Activated T-cell treated with anti-CD3 and anti-CD28 coated beads, Interleukin-2, amount 50 U/mL, for 48 hours (primary cell): ENCODE results near the gene ERI2.
"Not testable (repeated sequence)": the region's sequence is repeated elsewhere in the genome, so short reads cannot be mapped to it uniquely, and the experiment has no call there.

Source experiments
- DNase-seq, 2 experiments: peaks; one replicate each; pipeline ENCODE4 v3.0.0-alpha.2; 2020

ERI2 gene

DNA sequence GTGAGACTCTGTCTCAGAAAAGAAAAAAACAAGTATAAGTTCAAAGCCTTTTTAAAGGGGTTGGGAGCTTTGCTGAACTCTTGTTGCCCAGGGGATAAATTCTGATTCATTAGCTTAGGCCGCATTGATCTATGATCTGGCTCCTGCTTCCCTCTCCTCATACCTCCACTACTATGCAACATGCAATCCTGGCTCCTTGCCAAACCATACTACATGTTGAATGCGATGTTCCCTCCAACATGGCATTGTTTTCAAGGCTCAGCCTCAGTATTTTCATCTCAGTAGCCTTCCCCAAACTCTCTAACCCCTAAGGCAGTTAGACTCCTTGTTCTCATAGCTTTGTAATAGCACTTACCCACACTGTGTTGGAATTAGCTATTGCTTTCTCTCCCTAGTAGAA, 6.2 kb upstream of the ERI2 start:
- DNase-seq = no peak

DNA sequence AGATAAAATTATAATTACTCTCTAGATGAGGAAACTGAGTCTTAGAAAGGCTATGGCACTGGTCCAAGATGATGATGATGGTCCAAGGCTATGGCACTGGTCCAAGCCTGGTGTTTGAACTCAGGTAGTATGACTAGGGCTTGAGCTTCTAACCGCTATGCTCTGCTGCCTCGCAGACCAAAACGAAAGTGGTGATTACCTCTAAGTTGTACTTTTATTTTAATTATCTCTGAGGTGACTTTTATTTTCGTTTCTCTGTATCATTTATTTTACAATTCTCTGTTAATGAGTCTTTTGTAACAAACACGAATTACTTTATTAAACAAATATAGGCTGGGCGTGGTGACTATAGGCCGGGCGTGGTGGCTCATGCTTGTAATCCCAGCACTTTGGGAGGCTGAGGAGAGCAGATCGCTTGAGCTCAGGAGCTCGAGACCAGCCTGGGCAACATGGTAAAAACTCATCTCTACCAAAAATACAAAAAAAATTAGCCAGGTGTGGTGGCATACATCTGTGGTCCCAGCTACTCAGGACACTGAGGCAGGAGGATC, 5.7 kb upstream of the ERI2 start:
- DNase-seq = no peak

DNA sequence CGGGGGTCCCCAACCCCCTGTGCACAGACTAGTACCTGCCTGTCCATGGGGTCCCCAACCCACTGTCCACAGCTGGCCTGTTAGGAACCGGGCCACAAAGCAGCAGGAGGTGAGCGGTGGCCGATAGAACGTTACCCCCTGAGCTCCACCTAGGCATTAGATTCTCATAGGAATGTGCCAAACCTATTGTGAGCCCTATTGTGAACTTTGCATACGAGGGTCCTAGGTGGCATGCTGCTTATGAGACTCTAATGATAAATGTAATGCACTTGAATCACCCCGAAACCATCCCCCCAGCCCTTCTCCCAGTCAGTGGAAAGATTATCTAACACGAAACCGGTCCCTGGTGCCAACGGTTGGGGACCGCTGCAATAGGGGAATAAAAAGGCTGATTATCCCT, 1.6 kb upstream of the ERI2 start:
- no peak for DNase-seq

- not testable (repeated sequence) for DNase-seq
Observed at GRCh38 chr16:20805684-20806167, 546 bp downstream of the ERI2 start.

DNA sequence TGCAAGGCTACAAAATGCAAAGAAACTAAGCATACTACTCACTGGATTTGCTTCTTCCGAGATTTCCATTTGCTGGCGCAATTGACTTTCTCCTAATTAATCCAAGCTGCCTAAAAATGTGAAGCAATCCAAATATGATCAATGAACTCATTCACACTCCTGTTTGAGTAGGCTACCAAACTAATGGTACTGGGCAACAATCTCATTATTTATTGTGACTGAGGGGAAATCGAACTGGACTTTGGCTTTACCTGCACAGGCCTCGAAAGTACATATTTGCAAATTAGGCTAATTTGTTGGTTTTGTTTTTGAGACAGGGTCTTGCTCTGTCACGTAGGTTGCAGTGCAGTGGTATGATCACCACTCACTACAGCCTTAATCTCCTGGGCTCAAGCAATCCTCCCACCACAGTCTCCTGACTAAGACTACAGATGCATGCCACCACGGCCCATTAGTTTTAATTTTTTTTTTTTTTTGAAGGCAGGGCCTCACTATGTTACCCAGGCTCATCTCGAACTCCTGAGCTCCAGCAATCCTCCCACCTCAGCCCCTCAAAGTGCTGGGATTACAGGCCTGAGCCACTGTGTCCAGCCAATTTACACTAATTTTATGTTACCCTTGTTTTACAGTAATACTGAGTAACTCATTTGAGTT, 2.6 kb downstream of the ERI2 start:
- DNase-seq = no peak

DNA sequence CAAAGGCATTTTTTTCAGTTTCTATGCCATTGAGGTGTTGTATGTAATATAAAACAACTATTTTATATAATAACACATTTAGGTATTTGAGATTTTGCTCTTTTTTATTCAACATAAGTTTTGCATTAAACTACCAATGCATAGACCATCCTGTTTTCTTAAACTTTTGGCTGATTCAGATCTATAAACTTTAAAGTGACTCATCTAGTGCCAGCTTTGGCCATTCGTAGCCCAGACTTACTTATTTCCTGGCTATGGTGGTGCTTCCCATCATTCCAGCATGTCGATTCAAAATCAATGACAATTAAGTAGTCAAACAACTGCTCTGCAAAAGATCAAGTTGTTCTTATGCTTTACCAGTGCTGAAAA, 3.1 kb downstream of the ERI2 start:
- no peak for DNase-seq

GRCh38 chr16:20801278-20801677, 5.0 kb downstream of the ERI2 start:
- DNase-seq = no peak

DNA sequence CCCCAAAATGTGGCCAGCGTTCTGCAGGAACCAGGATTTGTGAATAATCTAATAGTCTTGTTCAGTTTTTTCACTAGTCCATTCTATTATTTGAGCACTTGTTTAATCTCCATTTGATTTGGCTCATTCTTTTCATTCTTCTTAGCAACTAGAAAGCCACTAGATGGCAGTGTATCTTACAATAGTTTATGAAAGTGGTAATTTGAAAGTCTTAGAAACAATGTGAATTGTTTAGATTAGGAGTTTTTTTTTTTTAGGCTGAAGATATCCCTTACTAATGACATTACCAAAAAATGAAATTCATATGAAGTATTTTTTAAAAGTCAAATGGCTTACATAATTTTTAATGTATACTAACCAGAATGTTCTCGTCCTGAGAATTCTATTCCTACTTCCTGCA, 6.7 kb downstream of the ERI2 start:
- no peak for DNase-seq

GRCh38 chr16:20798364-20798763, 7.9 kb downstream of the ERI2 start:
- DNase-seq = no peak

DNA sequence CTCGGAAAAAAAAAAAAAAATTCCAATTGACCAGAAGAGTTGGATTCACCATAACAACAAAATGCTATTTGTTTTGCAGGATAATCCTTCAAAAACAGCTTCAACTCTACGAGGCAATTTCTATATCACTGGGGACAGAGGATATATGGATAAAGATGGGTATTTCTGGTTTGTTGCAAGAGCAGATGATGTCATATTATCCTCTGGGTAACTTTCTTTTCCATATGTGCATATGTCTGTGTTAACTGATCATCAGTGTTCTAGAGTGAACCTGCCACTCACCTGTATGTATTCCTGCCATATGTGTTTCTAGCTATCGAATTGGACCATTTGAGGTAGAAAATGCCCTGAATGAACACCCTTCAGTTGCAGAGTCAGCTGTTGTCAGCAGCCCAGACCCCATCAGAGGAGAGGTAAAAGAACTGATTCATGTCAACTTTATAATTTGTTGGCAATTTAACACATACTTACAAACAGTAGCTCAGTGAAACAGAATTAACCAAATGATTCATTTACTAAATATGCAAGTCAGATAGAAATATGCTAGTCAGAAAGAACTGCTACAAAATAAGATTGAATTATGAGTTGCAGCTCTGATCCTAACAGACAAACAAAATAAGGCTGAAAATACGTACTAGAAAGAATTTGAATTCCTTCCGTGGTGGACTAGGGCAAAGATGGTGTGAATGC, 14.2 kb downstream of the ERI2 start:
- DNase-seq = no peak

- no peak for DNase-seq
Observed at GRCh38 chr16:20789130-20789529, 17.1 kb downstream of the ERI2 start.

DNA sequence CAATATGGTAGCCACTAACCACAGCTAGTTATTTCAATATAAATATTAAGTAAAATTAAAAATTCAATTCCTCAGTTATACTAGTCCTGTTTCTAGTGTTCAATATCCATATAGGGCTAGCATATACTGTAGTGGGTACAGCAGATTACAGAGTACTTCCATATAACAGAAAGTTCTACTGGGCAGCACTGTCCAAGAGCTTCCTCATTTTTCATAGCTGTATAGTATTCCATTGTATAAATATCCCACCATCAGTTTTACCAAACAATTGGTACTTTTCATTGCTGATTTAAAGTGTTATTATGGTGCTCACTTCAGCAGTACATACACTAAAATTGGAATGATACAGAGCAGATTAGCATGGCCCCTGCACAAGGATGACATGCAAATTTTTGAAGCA, 22.1 kb downstream of the ERI2 start:
- no peak for DNase-seq

- no peak for DNase-seq
Observed at GRCh38 chr16:20782470-20782869, 23.8 kb downstream of the ERI2 start.

GRCh38 chr16:20781697-20782096, 24.6 kb downstream of the ERI2 start:
- DNase-seq = no peak

DNA sequence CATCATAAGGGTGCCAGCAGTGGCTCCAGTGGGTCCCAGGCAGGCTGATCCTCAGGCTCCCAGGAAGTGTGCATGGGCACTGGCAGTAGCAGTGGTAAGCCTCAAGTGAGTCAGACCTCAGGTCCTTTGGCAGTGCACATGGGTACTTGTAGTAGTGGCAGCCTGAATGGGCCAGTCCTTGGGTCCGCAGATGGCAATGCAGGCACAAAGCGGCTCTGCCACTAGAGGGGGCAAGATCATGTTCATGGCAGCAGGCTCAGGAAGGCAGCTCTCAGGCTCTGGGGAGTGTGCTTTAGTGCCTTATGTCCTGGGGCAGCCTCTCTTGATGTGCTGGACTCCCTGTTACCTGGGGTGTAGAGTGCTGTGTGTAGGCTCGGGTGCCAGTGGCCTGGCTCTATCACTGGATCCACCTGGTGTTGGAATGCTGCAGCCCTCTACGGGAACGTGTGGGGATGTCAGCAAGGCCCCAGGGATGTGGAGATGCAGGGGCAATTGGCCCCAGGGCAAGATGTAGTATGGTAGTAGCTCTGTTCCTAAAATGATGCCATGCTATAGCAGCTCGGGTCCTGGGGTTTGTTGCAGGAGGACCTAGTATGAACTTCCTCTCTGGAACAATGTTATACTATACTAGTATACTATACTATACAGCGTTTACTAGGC, 31.4 kb downstream of the ERI2 start:
- peak; percentile 75 to 78 for DNase-seq

DNA sequence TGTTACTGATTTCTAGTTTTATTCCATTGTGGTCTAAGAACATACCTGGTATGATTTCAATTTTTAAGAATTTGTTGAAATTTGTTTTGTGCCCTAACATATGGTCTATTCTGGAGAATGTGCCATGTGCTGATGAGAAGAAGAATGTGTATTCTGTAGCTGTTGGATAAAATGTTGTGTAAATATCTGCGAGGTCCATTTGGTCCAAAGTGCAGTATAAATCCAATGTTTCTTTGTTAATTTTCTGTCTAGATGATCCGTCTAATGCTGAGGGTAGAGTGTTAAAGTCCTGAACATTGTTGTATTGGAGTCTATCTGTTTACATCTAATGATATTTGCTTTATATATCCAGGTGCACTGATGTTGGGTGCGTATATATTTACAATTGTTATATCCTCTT, 32.6 kb downstream of the ERI2 start:
- DNase-seq = no peak

DNA sequence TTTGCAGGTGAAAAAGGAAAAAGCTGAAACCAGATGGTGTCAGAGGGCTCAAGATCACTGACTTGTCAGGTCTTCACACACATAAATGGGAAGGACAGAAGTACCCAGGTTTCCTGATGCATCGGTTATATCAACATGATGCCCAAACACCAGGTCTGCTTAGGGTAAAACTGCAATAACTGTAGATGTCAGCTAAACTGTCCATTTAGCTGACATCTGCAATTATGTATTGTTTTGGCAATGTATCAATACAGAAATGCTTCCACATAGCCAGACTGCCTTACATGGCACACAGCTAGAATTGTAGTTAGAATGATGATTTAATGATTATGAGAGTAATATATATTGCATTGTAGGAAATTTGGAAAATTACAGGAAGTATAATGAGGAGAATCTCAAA, 37.5 kb downstream of the ERI2 start:
- DNase-seq = no peak

- no peak for DNase-seq
Observed at GRCh38 chr16:20768121-20768520, 38.2 kb downstream of the ERI2 start.

- DNase-seq = no peak
Observed at GRCh38 chr16:20767577-20767976, 38.7 kb downstream of the ERI2 start.

DNA sequence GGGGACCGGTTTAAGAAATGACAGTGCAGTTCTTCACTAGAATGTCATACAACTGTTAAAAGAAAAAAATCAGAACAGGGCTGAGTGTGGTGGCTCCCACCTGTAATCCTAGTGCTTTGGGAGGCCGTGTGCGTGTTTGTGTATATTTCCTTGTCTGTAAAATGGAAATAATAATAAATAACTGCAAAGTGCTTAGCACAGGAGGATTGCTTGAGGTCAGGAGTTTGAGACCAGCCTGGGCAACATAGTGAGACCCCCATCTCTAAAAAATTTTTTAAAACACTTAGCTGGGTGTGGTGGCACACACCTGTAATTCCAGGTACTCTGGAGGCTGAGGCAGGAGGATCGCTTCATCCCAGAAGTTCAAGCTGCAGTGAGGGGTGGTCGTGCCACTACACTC, 40.0 kb downstream of the ERI2 start:
- no peak for DNase-seq

DNA sequence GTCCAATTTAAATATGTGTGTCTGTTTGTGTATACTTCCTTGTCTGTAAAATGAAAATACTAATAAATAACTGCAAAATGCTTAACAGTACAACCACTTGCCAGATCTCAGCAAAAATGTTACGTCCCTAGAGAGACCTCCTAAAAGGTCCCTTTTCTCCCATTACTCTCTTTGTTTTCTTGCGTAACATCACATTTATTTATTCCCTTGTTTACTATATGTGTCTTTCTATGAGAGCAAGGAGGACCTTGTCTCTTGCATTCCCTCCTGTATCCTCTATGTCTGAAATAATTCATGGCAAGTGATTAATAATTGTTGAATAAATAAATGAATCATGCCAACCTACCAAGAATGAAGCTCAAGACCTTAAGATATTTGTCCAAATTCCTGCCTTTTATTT, 40.5 kb downstream of the ERI2 start:
- no peak for DNase-seq

- not testable (repeated sequence) for DNase-seq
Observed at GRCh38 chr16:20764448-20764847, 41.8 kb downstream of the ERI2 start.

DNA sequence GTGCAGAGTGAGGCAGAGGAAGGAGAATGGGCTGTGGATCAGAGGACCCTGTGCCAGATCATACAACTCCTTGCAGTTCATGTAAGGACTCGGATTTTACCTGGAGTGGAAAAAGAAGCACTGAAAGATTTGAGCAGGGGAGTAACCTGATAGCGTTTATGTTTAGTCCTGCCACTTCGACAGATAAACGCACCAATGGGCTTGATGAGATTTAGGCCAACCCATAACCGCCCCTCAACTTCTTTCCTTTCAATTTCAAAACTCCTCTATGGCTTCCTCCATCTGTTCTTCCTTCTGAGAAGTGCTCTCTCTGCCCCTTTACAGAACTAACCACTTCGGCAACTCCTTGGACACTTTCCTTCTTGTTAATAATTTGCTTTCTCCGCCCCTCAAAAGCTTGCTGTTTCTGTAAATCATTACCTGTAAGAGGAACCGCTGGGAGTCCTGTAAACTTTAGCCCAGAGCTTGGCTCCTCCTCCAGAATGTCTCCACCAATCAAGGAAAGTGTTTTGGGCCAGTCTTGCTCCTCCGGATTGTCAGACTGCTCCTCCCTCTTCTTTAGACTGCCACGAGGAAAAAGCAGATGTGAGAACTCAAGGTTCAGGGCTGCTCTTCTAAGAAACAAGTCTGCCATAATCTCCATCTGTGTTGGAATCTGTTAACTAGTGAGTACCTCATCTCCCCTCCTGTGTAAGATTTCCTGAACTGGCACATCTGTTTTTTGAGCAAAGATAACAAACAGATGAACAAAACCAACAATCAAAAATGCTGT, 42.6 kb downstream of the ERI2 start, which contains the start of gene ACSM3:
TSS of gene ACSM3 (plus strand) at position 554 of the 772 bp plus-strand sequence. CDS start 6,021 bp downstream, outside the sequence.
- DNase-seq = peak; percentile 60 to 67
